Measurements from ENCODE around the gene ATXN7.

The ATXN7 gene

DNA sequence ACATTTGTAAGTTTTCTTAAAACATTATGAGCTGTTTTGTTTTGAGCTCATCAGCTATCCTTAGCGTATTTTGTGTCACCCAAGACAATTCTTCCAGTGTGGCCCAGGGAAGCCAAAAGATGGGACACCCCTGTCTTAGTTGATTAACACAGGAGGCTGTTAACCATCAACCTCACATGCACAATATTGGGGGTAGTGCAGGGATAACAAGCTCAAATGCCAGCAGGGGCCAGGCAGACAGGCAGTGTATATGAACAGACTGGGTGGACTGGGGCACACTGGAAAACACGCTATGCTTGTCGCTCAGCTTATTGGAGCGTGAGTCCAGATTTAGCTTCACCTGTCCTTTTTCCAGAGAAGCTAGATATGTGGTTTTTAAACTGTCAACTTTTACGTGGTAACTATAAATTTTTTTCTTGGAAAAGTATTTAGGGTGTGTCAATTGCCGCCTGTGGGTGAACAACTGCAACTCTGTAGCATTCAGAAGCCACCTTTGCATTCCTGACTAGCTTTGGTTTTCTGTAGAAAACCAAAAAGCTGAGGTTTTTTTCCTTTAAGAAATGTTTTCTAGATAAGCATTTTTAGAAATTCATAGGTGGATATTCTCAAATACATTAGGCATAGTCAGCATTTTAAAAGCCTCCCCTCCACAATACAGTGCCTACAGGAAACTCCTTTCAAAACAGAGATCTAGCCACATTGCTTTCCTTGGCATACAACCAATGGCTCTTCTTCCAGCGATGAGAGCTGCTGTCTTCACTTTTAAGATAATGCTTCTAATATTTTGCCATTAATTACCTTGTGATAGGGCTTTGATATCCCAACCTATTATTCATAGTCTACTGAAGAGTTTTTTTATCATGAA, 145.1 kb downstream of the ATXN7 start:
- H3K9ac ChIP-seq (ENCODE audit: low read depth in 1 of 2, low read length in 2 of 2): no peak overlapping the region
- no peak overlapping the region for H3K27ac ChIP-seq (ENCODE audit: low read depth in 2 of 2, low read length in 2 of 2)
- H3K4me3 ChIP-seq (ENCODE audit: low read length in 2 of 2): no peak overlapping the region
- peaks cover 82 to 83% of the 10 kb centered on the region in 2 donors for H3K36me3 ChIP-seq (ENCODE audit: control insufficient read depth in 2 of 2, insufficient read depth in 2 of 2, low read length in 2 of 2)
- H3K9me3 ChIP-seq (ENCODE audit: control insufficient read depth in 2 of 2, low read length in 2 of 2): no peaks in the 10 kb centered on the region
- H3K27me3 ChIP-seq (ENCODE audit: control insufficient read depth in 2 of 2, insufficient read depth in 2 of 2, low read length in 2 of 2): no peaks in the 10 kb centered on the region
- H3K4me1 ChIP-seq (ENCODE audit: control insufficient read depth in 2 of 2, insufficient read depth in 2 of 2, low read length in 2 of 2): no peaks in the 10 kb centered on the region

DNA sequence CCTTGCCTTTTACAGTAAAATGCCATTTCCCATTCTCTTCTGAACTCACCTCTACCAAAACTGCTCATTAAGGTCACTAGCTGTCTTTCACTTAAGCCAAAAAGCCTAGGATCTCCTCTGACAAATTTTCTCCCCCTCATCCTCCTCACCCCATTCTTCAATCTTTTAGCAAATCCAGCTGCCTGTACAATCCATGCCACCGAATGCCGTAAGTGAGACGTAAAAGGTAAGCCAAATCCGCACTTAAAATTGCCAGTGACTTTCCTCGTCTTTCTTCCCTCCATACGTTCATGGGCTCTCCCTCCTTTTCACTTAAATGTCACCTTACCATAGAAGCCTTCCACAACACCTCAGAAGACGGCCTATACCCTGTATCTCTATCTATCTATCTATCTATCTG, 145.9 kb downstream of the ATXN7 start:
- Histone ChIP-seq H3K9ac (ENCODE audit: low read depth in 1 of 2, low read length in 2 of 2) (no peak overlapping the region), H3K27me3 (ENCODE audit: control insufficient read depth in 2 of 2, insufficient read depth in 2 of 2, low read length in 2 of 2) (no peaks in the 10 kb centered on the region), H3K36me3 (ENCODE audit: control insufficient read depth in 2 of 2, insufficient read depth in 2 of 2, low read length in 2 of 2) (peaks cover 82 to 84% of the 10 kb centered on the region in 2 donors), H3K27ac (ENCODE audit: low read depth in 2 of 2, low read length in 2 of 2) (no peak overlapping the region), H3K4me1 (ENCODE audit: control insufficient read depth in 2 of 2, insufficient read depth in 2 of 2, low read length in 2 of 2) (no peaks in the 10 kb centered on the region), H3K9me3 (ENCODE audit: control insufficient read depth in 2 of 2, low read length in 2 of 2) (no peaks in the 10 kb centered on the region), H3K4me3 (ENCODE audit: low read length in 2 of 2) (no peak overlapping the region)

DNA sequence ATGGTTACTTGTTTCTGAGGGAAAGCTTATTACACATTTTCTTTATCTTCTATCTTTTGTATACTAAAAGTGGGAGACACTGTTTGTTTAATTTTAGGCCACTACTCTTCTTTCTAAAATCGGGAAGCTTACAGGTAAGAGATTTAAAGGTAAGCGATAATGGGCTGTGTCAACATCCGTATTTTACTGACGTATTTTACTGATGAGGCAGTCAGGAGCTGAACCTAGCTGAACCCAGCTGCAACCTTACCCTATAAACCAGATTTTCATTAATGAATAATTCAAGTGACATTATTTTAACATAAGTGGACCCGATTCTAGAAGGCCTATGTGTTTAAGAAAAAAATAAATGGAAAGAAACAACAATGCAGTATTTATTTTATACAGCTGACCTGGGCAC, 146.5 kb downstream of the ATXN7 start:
- peaks cover 86 to 87% of the 10 kb centered on the region in 2 donors for H3K36me3 ChIP-seq (ENCODE audit: control insufficient read depth in 2 of 2, insufficient read depth in 2 of 2, low read length in 2 of 2)
- no peak overlapping the region for H3K4me3 ChIP-seq (ENCODE audit: low read length in 2 of 2)
- H3K9me3 ChIP-seq (ENCODE audit: control insufficient read depth in 2 of 2, low read length in 2 of 2): no peaks in the 10 kb centered on the region
- H3K9ac ChIP-seq (ENCODE audit: low read depth in 1 of 2, low read length in 2 of 2): no peak overlapping the region
- no peak overlapping the region for H3K27ac ChIP-seq (ENCODE audit: low read depth in 2 of 2, low read length in 2 of 2)
- no peaks in the 10 kb centered on the region for H3K4me1 ChIP-seq (ENCODE audit: control insufficient read depth in 2 of 2, insufficient read depth in 2 of 2, low read length in 2 of 2)
- no peaks in the 10 kb centered on the region for H3K27me3 ChIP-seq (ENCODE audit: control insufficient read depth in 2 of 2, insufficient read depth in 2 of 2, low read length in 2 of 2)

DNA sequence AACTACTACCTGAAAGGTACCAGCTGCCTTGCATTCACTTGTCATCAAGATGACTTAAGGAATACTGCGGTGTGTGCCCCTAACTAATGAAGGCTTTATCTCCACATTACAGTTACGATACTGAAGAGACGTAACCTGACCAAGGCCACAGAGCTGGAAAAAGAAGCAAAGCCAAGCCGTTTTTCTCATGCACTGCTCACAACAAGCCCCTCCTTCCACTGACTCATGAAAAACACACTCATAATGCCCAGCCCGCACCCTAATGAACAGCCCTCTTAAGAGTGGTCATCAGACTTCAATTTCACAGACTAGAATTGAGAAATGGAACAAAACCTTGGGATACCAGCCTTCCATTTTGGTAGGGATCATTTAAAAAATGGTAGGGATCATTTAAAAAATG, 148.0 kb downstream of the ATXN7 start:
- H3K36me3 ChIP-seq (ENCODE audit: control insufficient read depth in 2 of 2, insufficient read depth in 2 of 2, low read length in 2 of 2): peaks cover 81% of the 10 kb centered on the region in 2 donors
- no peaks in the 10 kb centered on the region for H3K4me1 ChIP-seq (ENCODE audit: control insufficient read depth in 2 of 2, insufficient read depth in 2 of 2, low read length in 2 of 2)
- H3K9me3 ChIP-seq (ENCODE audit: control insufficient read depth in 2 of 2, low read length in 2 of 2): no peaks in the 10 kb centered on the region
- no peak overlapping the region for H3K4me3 ChIP-seq (ENCODE audit: low read length in 2 of 2)
- no peak overlapping the region for H3K27ac ChIP-seq (ENCODE audit: low read depth in 2 of 2, low read length in 2 of 2)
- no peaks in the 10 kb centered on the region for H3K27me3 ChIP-seq (ENCODE audit: control insufficient read depth in 2 of 2, insufficient read depth in 2 of 2, low read length in 2 of 2)
- H3K9ac ChIP-seq (ENCODE audit: low read depth in 1 of 2, low read length in 2 of 2): no peak overlapping the region

DNA sequence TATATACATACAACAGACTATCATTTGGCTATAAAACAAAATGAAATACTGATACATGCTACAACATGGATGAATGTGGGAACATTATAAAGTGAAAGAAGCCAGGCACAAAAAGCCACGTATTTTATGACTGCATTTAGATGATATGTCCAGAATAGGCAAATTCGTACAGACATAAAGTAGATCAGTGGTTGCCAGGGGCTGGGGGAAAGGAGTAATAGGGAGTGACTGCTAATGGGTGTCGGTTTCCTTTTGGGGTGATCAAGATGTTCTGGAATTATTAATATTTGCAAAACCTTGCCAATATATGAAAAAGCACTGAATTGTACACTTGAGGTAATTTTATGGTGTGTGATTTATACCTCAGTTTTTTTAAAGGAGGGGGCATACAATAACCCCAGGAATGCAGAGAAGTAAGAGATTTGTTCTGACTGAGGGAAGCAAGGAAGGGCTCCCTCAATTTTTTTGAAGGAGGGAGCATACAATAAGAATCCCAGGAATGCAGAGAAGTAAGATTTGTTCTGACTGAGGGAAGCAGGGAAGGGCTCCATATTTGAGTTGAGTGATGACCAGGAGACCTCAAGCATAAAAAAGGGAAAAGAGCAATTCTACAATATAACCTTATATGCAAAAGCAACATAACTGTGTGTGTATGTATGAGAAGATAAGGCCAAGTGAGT, 153.4 kb downstream of the ATXN7 start:
- Histone ChIP-seq H3K4me1 (ENCODE audit: control insufficient read depth in 2 of 2, insufficient read depth in 2 of 2, low read length in 2 of 2) (peaks cover 3% of the 10 kb centered on the region in 2 donors), H3K9me3 (ENCODE audit: control insufficient read depth in 2 of 2, low read length in 2 of 2) (no peaks in the 10 kb centered on the region), H3K4me3 (ENCODE audit: low read length in 2 of 2) (no peak overlapping the region), H3K9ac (ENCODE audit: low read depth in 1 of 2, low read length in 2 of 2) (no peak overlapping the region), H3K27me3 (ENCODE audit: control insufficient read depth in 2 of 2, insufficient read depth in 2 of 2, low read length in 2 of 2) (no peaks in the 10 kb centered on the region), H3K27ac (ENCODE audit: low read depth in 2 of 2, low read length in 2 of 2) (no peak overlapping the region), H3K36me3 (ENCODE audit: control insufficient read depth in 2 of 2, insufficient read depth in 2 of 2, low read length in 2 of 2) (peaks cover 56 to 63% of the 10 kb centered on the region in 2 donors)

DNA sequence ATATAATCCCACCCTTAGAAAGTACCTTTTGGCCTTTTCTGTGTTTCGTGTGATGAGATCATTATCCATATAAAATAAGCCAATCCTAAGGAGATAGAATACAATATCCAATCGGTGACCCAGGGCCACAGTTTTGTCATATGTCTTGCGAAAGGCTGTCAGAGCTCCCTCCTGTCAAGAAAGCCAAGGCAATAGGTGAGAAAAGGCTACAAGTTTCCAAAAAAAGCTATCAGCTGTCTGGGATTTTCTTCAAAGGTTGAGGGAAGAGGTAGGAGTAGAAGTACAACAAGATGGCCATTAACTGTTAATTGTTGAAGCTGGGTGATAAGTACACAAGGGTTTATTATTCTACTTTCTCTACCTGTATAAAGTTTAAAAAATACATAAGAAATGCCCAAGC, 155.6 kb downstream of the ATXN7 start:
- Histone ChIP-seq H3K4me3 (ENCODE audit: low read length in 2 of 2) (no peak overlapping the region), H3K27me3 (ENCODE audit: control insufficient read depth in 2 of 2, insufficient read depth in 2 of 2, low read length in 2 of 2) (no peaks in the 10 kb centered on the region), H3K9me3 (ENCODE audit: control insufficient read depth in 2 of 2, low read length in 2 of 2) (no peaks in the 10 kb centered on the region), H3K4me1 (ENCODE audit: control insufficient read depth in 2 of 2, insufficient read depth in 2 of 2, low read length in 2 of 2) (peaks cover 8 to 9% of the 10 kb centered on the region in 2 donors), H3K9ac (ENCODE audit: low read depth in 1 of 2, low read length in 2 of 2) (no peak overlapping the region), H3K36me3 (ENCODE audit: control insufficient read depth in 2 of 2, insufficient read depth in 2 of 2, low read length in 2 of 2) (peaks cover 37 to 43% of the 10 kb centered on the region in 2 donors), H3K27ac (ENCODE audit: low read depth in 2 of 2, low read length in 2 of 2) (no peak overlapping the region)

DNA sequence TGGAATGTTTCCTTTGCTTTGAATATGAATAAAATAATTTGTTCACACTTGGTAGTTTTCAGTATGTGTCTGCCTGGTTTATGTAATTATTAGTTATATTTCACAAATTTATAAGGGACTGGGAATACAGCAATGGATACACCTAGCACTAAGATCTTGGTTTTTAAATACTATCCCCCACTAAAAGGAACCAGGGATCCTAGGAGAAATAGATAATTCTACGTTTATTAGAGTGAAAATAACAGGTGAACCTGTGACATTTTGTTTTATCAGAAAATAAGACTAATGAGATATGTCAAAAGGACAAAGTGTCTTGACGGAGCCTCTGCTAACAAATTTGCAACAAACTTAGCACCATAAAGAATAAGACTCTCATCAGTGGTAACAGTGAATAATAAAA, 156.2 kb downstream of the ATXN7 start:
- no peak overlapping the region for H3K27ac ChIP-seq (ENCODE audit: low read depth in 2 of 2, low read length in 2 of 2)
- H3K9me3 ChIP-seq (ENCODE audit: control insufficient read depth in 2 of 2, low read length in 2 of 2): no peaks in the 10 kb centered on the region
- no peak overlapping the region for H3K9ac ChIP-seq (ENCODE audit: low read depth in 1 of 2, low read length in 2 of 2)
- H3K27me3 ChIP-seq (ENCODE audit: control insufficient read depth in 2 of 2, insufficient read depth in 2 of 2, low read length in 2 of 2): no peaks in the 10 kb centered on the region
- no peak overlapping the region for H3K4me3 ChIP-seq (ENCODE audit: low read length in 2 of 2)
- peaks cover 8 to 9% of the 10 kb centered on the region in 2 donors for H3K4me1 ChIP-seq (ENCODE audit: control insufficient read depth in 2 of 2, insufficient read depth in 2 of 2, low read length in 2 of 2)
- H3K36me3 ChIP-seq (ENCODE audit: control insufficient read depth in 2 of 2, insufficient read depth in 2 of 2, low read length in 2 of 2): peaks cover 31 to 37% of the 10 kb centered on the region in 2 donors

DNA sequence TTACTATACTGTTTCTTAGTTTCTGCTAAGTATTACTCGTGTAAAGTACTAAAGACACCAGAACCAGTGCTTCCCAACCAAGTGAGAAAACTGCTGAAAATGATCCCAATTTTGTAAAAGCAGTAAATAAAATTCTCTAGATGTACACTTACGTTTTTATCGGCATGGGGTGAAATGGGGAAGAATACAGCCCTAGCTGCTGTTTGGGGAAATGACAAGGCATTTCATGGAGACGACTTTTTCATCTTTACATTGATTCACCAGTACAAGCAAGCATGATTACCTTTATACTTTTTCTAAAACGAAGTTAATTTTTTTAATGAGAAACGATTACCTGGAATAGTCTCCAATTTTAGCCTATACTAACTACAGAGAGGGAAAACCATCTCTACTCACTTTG, 158.3 kb downstream of the ATXN7 start:
- Histone ChIP-seq H3K36me3 (ENCODE audit: control insufficient read depth in 2 of 2, insufficient read depth in 2 of 2, low read length in 2 of 2) (peaks cover 19 to 26% of the 10 kb centered on the region in 2 donors), H3K4me1 (ENCODE audit: control insufficient read depth in 2 of 2, insufficient read depth in 2 of 2, low read length in 2 of 2) (peaks cover 8 to 9% of the 10 kb centered on the region in 2 donors), H3K9me3 (ENCODE audit: control insufficient read depth in 2 of 2, low read length in 2 of 2) (no peaks in the 10 kb centered on the region), H3K9ac (ENCODE audit: low read depth in 1 of 2, low read length in 2 of 2) (peak overlapping the region in 1 of 2 donors; percentile 94), H3K27ac (ENCODE audit: low read depth in 2 of 2, low read length in 2 of 2) (no peak overlapping the region), H3K27me3 (ENCODE audit: control insufficient read depth in 2 of 2, insufficient read depth in 2 of 2, low read length in 2 of 2) (no peaks in the 10 kb centered on the region), H3K4me3 (ENCODE audit: low read length in 2 of 2) (peak overlapping the region; percentile 92 to 96)

DNA sequence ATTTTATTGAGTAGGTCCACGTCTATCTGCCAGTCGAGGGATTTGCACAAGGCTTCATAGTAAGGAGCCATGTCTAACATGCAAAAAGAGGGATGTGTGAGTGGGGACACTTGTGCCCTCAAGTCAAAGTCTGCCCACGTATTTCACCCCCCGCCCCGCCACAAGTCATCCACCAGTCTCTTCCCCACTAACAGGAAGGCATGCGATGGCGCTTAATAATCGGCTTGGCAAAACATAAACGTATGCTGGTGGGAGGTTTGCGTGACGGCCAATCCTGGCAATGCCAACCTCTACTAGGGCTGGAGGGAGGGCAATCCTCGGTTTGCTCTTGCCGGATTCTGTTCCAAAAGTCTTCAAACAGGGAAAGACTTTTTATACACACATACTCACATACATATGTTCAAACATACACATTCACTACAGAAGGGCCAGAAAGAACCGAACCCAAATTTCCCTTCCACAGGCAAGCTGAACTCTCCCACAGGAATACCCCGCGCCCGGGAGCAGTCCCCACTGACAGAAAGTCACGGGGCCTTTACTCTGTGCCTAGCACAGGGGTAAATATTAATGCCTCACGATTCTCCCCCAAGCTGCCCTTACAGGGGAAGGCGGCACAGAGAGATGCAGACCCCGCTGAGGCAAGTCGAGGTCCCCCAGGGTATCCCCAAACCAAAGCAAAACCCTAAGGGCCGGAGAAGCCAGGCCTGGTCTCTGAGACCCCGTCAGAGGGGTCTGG, 159.0 kb downstream of the ATXN7 start:
- Histone ChIP-seq H3K36me3 (ENCODE audit: control insufficient read depth in 2 of 2, insufficient read depth in 2 of 2, low read length in 2 of 2) (peaks cover 13 to 23% of the 10 kb centered on the region in 2 donors), H3K27me3 (ENCODE audit: control insufficient read depth in 2 of 2, insufficient read depth in 2 of 2, low read length in 2 of 2) (peaks cover 0 to 3% of the 10 kb centered on the region in 2 donors), H3K27ac (ENCODE audit: low read depth in 2 of 2, low read length in 2 of 2) (peak overlapping the region; percentile 81 to 84), H3K4me1 (ENCODE audit: control insufficient read depth in 2 of 2, insufficient read depth in 2 of 2, low read length in 2 of 2) (peaks cover 8 to 9% of the 10 kb centered on the region in 2 donors), H3K9ac (ENCODE audit: low read depth in 1 of 2, low read length in 2 of 2) (peak overlapping the region; percentile 92 to 94), H3K4me3 (ENCODE audit: low read length in 2 of 2) (peak overlapping the region; percentile 92 to 96), H3K9me3 (ENCODE audit: control insufficient read depth in 2 of 2, low read length in 2 of 2) (no peaks in the 10 kb centered on the region)
